GM23338 (cell line): Measurements from ENCODE around the gene RSPH6A. TPM values are rescaled to one million over a fixed set of nuclear protein-coding genes. Genes with fewer than 3 reads are reported as not detected.

Experiments
- ATAC-seq: fragments of 200-7000 bp; cut with Tn5 transposase; 3 replicates; pipeline ENCODE4 v1.9.1; 2020
- DNase-seq: peaks from one replicate; pipeline ENCODE4 v3.0.0-alpha.2; 2015; ENCODE audit warnings: low spot score
- H2AFZ ChIP-seq: fragments of 200-600 bp; sonication (generic); 2 replicates; pipeline ENCODE4 v1.8.0; 2016; ENCODE audit warnings: antibody characterized with exemption, mild to moderate bottlenecking, moderate library complexity
- H3F3A ChIP-seq: fragments of 200-600 bp; sonication (generic); replicated peaks from 2 replicates; pipeline ENCODE4 v1.8.0; 2017; ENCODE audit warnings: antibody characterized with exemption, mixed run types, low read depth
- H3K27ac ChIP-seq: fragments of 200-600 bp; sonication (generic); 2 replicates; pipeline ENCODE4 v1.6.1; 2016; ENCODE audit warnings: low read depth
- H3K27me3 ChIP-seq: fragments of 200-600 bp; sonication (generic); 2 replicates; pipeline ENCODE4 v1.8.0; 2016; ENCODE audit warnings: mild to moderate bottlenecking, mixed run types, moderate library complexity; ENCODE audit not compliant: insufficient read depth
- H3K36me3 ChIP-seq: fragments of 200-600 bp; sonication (generic); 2 replicates; pipeline ENCODE4 v1.8.0; 2016; ENCODE audit warnings: mild to moderate bottlenecking; ENCODE audit not compliant: insufficient read depth
- H3K4me1 ChIP-seq: fragments of 200-600 bp; sonication (generic); 2 replicates; pipeline ENCODE4 v1.8.0; 2016; ENCODE audit warnings: mild to moderate bottlenecking, moderate library complexity; ENCODE audit not compliant: insufficient read depth
- H3K4me2 ChIP-seq: fragments of 200-600 bp; sonication (generic); 2 replicates; pipeline ENCODE4 v1.7.1; 2017; ENCODE audit warnings: mixed run types
- H3K4me3 ChIP-seq: fragments of 200-600 bp; sonication (generic); 2 replicates; pipeline ENCODE4 v1.6.1; 2016; ENCODE audit warnings: mixed run types
- H3K79me2 ChIP-seq: fragments of 200-600 bp; sonication (generic); replicated peaks from 2 replicates; pipeline ENCODE4 v1.8.0; 2017; ENCODE audit warnings: mild to moderate bottlenecking; ENCODE audit not compliant: insufficient read depth
- H3K9me2 ChIP-seq: fragments of 200-600 bp; sonication (generic); 2 replicates; pipeline ENCODE4 v1.8.0; 2017; ENCODE audit not compliant: insufficient read depth
- H4K20me1 ChIP-seq: fragments of 200-600 bp; sonication (generic); replicated peaks from 2 replicates; pipeline ENCODE4 v1.8.0; 2017; ENCODE audit warnings: mild to moderate bottlenecking; ENCODE audit not compliant: insufficient read depth
- H3K27ac Mint-ChIP-seq: 2 replicates; pipeline ENCODE4 v1.8.0; 2020; ENCODE audit warnings: inconsistent platforms, mild to moderate bottlenecking, moderate library complexity, mixed read lengths
- H3K27me3 Mint-ChIP-seq: 3 replicates; pipeline ENCODE4 v1.8.0; 2022; ENCODE audit warnings: low read depth, mild to moderate bottlenecking, moderate library complexity, mixed read lengths, inconsistent platforms; ENCODE audit not compliant: insufficient read depth, poor library complexity
- H3K36me3 Mint-ChIP-seq: 3 replicates; pipeline ENCODE4 v1.8.0; 2021; ENCODE audit warnings: low read depth, mild to moderate bottlenecking, inconsistent platforms, moderate library complexity, mixed read lengths
- H3K4me1 Mint-ChIP-seq: 3 replicates; pipeline ENCODE4 v1.8.0; 2020; ENCODE audit warnings: mild to moderate bottlenecking, inconsistent platforms, mixed read lengths
- H3K4me3 Mint-ChIP-seq: 3 replicates; pipeline ENCODE4 v1.8.0; 2021; ENCODE audit warnings: moderate library complexity, mild to moderate bottlenecking, inconsistent platforms, mixed read lengths
- H3K9me3 Mint-ChIP-seq: 3 replicates; pipeline ENCODE4 v1.8.0; 2020; ENCODE audit warnings: moderate library complexity, mild to moderate bottlenecking, inconsistent platforms, mixed read lengths
- CREB1 ChIP-seq: fragments of 250-450 bp; sonication (Bioruptor Pico); IDR thresholded peaks from 2 replicates; pipeline ENCODE4 v1.5.0; 2020; ENCODE audit warnings: low read depth, mild to moderate bottlenecking, moderate library complexity
- CTCF ChIP-seq, 2 experiments: fragments of 200-600 bp in 1 of 2; sonication (generic) in 1 of 2; conservative IDR thresholded peaks; 2 replicates each; pipeline versions ENCODE4 v1.5.1 to v1.6.1; 2016 to 2017; ENCODE audit warnings: antibody characterized with exemption in 2 of 2, low read depth in 2 of 2, mild to moderate bottlenecking in 2 of 2, moderate library complexity in 1 of 2
- ETS1 ChIP-seq: IDR thresholded peaks from 2 replicates; pipeline ENCODE4 v1.6.1; 2016; ENCODE audit warnings: antibody characterized with exemption
- EZH2 ChIP-seq: fragments of 200-600 bp; sonication (generic); IDR thresholded peaks from one replicate; pipeline ENCODE4 v1.8.0; 2017; ENCODE audit warnings: antibody characterized with exemption, mild to moderate bottlenecking, low read depth; ENCODE audit not compliant: unreplicated experiment
- EZH2phosphoT487 ChIP-seq: fragments of 200-600 bp; sonication (generic); IDR thresholded peaks from one replicate; pipeline ENCODE4 v1.8.1; 2018; ENCODE audit warnings: antibody characterized with exemption; ENCODE audit not compliant: unreplicated experiment
- JUNB ChIP-seq: IDR thresholded peaks from one replicate; pipeline ENCODE4 v1.6.1; 2016; ENCODE audit warnings: antibody characterized with exemption; ENCODE audit not compliant: unreplicated experiment
- POLR2AphosphoS5 ChIP-seq: IDR thresholded peaks from 2 replicates; pipeline ENCODE4 v1.6.1; 2016; ENCODE audit warnings: antibody characterized with exemption, low read depth
- REST ChIP-seq: IDR thresholded peaks from one replicate; pipeline ENCODE4 v1.6.1; 2018; ENCODE audit warnings: antibody characterized with exemption; ENCODE audit not compliant: unreplicated experiment
- STAT1 ChIP-seq: IDR thresholded peaks from one replicate; pipeline ENCODE4 v1.6.1; 2016; ENCODE audit warnings: antibody characterized with exemption; ENCODE audit not compliant: unreplicated experiment
- ZNF331 ChIP-seq: fragments of 250-450 bp; sonication (Bioruptor Pico); IDR thresholded peaks from 2 replicates; pipeline ENCODE4 v1.5.0; 2020; ENCODE audit warnings: low read depth, mild to moderate bottlenecking, moderate library complexity
- polyA plus RNA-seq: library from polyadenylated mRNA; unstranded; fragments of >200 nt; fragmentation: Nextera tagmentation; extraction: Ambion mirVana; gene quantifications from 2 replicates; pipeline ENCODE4 v1.2.1, GENCODE V29; 2016
- total RNA-seq: library from RNA; depleted of rRNA; stranded (reverse); fragments of >200 nt; shearing (Covaris generic); gene quantifications from 2 replicates; pipeline ENCODE4 v1.2.3, GENCODE V29; 2014
- TF ChIP-seq, protein P1 (sequence below): fragments of 250-450 bp; sonication (Bioruptor Pico); IDR thresholded peaks from 2 replicates; pipeline ENCODE4 v1.5.0; 2020; ENCODE audit warnings: mild to moderate bottlenecking, moderate library complexity

Gene RSPH6A
- total and polyA plus RNA-seq, 2 experiments from 2014 or later = 0.11 to 0.21 TPM

GRCh38 chr19:45826934-45827333 is 11.8 kb upstream of the RSPH6A start (continued):
- TF ChIP-seq, protein P1, sequence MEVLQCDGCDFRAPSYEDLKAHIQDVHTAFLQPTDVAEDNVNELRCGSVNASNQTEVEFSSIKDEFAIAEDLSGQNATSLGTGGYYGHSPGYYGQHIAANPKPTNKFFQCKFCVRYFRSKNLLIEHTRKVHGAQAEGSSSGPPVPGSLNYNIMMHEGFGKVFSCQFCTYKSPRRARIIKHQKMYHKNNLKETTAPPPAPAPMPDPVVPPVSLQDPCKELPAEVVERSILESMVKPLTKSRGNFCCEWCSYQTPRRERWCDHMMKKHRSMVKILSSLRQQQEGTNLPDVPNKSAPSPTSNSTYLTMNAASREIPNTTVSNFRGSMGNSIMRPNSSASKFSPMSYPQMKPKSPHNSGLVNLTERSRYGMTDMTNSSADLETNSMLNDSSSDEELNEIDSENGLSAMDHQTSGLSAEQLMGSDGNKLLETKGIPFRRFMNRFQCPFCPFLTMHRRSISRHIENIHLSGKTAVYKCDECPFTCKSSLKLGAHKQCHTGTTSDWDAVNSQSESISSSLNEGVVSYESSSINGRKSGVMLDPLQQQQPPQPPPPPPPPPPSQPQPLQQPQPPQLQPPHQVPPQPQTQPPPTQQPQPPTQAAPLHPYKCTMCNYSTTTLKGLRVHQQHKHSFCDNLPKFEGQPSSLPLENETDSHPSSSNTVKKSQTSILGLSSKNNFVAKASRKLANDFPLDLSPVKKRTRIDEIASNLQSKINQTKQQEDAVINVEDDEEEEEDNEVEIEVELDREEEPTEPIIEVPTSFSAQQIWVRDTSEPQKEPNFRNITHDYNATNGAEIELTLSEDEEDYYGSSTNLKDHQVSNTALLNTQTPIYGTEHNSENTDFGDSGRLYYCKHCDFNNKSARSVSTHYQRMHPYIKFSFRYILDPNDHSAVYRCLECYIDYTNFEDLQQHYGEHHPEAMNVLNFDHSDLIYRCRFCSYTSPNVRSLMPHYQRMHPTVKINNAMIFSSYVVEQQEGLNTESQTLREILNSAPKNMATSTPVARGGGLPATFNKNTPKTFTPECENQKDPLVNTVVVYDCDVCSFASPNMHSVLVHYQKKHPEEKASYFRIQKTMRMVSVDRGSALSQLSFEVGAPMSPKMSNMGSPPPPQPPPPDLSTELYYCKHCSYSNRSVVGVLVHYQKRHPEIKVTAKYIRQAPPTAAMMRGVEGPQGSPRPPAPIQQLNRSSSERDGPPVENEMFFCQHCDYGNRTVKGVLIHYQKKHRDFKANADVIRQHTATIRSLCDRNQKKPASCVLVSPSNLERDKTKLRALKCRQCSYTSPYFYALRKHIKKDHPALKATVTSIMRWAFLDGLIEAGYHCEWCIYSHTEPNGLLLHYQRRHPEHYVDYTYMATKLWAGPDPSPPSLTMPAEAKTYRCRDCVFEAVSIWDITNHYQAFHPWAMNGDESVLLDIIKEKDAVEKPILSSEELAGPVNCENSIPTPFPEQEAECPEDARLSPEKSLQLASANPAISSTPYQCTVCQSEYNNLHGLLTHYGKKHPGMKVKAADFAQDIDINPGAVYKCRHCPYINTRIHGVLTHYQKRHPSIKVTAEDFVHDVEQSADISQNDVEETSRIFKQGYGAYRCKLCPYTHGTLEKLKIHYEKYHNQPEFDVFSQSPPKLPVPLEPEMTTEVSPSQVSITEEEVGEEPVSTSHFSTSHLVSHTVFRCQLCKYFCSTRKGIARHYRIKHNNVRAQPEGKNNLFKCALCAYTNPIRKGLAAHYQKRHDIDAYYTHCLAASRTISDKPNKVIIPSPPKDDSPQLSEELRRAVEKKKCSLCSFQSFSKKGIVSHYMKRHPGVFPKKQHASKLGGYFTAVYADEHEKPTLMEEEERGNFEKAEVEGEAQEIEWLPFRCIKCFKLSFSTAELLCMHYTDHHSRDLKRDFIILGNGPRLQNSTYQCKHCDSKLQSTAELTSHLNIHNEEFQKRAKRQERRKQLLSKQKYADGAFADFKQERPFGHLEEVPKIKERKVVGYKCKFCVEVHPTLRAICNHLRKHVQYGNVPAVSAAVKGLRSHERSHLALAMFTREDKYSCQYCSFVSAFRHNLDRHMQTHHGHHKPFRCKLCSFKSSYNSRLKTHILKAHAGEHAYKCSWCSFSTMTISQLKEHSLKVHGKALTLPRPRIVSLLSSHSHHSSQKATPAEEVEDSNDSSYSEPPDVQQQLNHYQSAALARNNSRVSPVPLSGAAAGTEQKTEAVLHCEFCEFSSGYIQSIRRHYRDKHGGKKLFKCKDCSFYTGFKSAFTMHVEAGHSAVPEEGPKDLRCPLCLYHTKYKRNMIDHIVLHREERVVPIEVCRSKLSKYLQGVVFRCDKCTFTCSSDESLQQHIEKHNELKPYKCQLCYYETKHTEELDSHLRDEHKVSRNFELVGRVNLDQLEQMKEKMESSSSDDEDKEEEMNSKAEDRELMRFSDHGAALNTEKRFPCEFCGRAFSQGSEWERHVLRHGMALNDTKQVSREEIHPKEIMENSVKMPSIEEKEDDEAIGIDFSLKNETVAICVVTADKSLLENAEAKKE = no peak
- TF ChIP-seq EZH2phosphoT487 (no peak), CTCF (conservative IDR thresholded peaks at IDR 0.05; ENCODE audit: low read depth in 2 of 2) (no peak)

DNA sequence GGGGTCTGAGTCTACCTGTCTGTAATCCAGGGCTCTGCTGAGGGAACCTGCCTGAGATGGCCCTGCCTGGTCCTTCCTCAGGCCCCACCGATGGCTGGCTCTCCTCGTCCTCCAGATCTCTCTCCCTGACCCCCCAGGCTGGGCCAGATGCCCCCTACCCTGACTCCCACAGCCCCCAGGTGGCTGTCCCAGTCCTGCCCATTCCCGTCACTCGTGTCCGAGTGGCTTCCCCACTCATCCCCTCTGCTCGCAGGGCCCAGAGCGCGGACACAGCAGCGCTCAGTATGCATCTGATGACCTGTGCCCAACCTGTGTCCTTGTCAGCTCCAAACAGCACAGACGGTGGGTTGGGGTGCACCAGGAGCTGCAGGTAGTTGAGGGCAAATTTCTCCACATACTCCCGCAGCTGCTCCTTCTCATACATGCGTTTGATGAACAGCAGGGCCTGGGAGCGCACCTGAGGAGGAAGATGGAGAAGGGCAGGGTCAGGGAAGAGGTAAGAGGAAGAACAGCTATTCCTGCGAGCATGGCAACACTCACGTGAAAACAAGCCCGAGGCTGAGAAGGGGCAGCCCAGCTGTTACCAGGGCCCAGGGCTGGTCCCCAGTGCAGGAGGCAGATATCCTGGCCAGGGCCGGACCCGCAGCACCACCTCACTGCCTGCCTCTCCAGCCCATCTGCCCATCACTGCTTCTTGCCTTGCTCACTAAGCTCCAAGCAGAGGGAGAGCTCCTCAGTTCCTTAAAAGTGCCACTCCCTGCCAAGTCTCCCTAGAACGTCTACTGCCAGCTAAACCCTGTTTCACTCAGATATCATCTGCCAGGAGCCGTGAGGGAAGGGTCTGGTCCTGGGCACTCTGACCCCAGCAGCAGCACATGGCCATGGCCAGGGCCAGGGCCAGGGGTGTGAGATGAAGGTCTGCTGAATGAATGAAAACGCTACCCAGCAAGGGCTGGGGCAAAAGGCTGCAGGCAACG is 11.1 kb upstream of the RSPH6A start:
- Histone ChIP-seq H3K27ac (no peak overlapping the region), H3K4me2 (no peak overlapping the region), H2AFZ (no peak overlapping the region), H3K9me2 (no peaks in the 10 kb centered on the region), H3K36me3 (peaks cover 8% of the 10 kb centered on the region), H3K79me2 (no peaks in the 10 kb centered on the region), H3K27me3 (no peaks in the 10 kb centered on the region), H3K4me3 (no peak overlapping the region), H4K20me1 (no peaks in the 10 kb centered on the region; the same call in 1 of the 2 replicates), H3K4me1 (no peaks in the 10 kb centered on the region), H3F3A (peaks cover 6% of the 10 kb centered on the region; the same call in 1 of the 2 replicates)
- Mint-ChIP-seq H3K27me3 (peaks cover 15% of the 10 kb centered on the region), H3K36me3 (peaks cover 87% of the 10 kb centered on the region), H3K27ac (no peak overlapping the region), H3K4me1 (peaks cover 5% of the 10 kb centered on the region), H3K4me3 (no peak overlapping the region), H3K9me3 (no peaks in the 10 kb centered on the region)
- DNase-seq (no peak), ATAC-seq (no peak)
- TF ChIP-seq POLR2AphosphoS5 (no peak; the same call in 1 of the 2 replicates), ETS1 (no peak), STAT1 (no peak), REST (no peak), CREB1 (CRISPR knock-in tag) (no peak), EZH2 (no peak), JUNB (no peak), ZNF331 (CRISPR knock-in tag) (no peak)
